Measurements from ENCODE around the gene NAT10. TPM values are rescaled to one million over a fixed set of nuclear protein-coding genes. Genes with fewer than 3 reads are reported as not detected.
A peak's percentile ranks its signal among the peaks of the same experiment; 100 is the strongest.
"Not testable (repeated sequence)": the region's sequence is repeated elsewhere in the genome, so short reads cannot be mapped to it uniquely, and the experiment has no call there.

Gene NAT10
- total RNA-seq, 4 donors from 2014 or later, result 19.9 to 27.5 (median 21.6) TPM

- Histone ChIP-seq H3K4me3 (no peak overlapping the region), H3K4me1 (peaks cover 2 to 89% (median 18%) of the 10 kb centered on the region in 3 donors), H3K9me3 (no peaks in the 10 kb centered on the region), H3K27me3 (no peaks in the 10 kb centered on the region), H3K36me3 (peaks cover 0 to 8% of the 10 kb centered on the region in 2 donors), H3K27ac (no peak overlapping the region)
- WGBS, 2 donors (ENCODE audit: low coverage in 1 of 2), result 78 to 87% methylated on average over 6 to 7 of the region's 7 CpGs
- TF ChIP-seq POLR2A (IDR thresholded peaks at IDR 0.05) (no peak), POLR2AphosphoS5 (IDR thresholded peaks at IDR 0.05) (no peak), EP300 (IDR thresholded peaks at IDR 0.05) (no peak)
- TF ChIP-seq, protein P1, sequence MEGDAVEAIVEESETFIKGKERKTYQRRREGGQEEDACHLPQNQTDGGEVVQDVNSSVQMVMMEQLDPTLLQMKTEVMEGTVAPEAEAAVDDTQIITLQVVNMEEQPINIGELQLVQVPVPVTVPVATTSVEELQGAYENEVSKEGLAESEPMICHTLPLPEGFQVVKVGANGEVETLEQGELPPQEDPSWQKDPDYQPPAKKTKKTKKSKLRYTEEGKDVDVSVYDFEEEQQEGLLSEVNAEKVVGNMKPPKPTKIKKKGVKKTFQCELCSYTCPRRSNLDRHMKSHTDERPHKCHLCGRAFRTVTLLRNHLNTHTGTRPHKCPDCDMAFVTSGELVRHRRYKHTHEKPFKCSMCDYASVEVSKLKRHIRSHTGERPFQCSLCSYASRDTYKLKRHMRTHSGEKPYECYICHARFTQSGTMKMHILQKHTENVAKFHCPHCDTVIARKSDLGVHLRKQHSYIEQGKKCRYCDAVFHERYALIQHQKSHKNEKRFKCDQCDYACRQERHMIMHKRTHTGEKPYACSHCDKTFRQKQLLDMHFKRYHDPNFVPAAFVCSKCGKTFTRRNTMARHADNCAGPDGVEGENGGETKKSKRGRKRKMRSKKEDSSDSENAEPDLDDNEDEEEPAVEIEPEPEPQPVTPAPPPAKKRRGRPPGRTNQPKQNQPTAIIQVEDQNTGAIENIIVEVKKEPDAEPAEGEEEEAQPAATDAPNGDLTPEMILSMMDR (IDR thresholded peaks at IDR 0.05), result no peak
- ATAC-seq, result no peak
These were observed 37.9 kb upstream of the NAT10 start for GRCh38 chr11:34067383-34068065.

- WGBS, 2 donors (ENCODE audit: low coverage in 1 of 2), result 9 to 40% methylated on average over 2 of the region's 2 CpGs
- no peaks in the 10 kb centered on the region for H3K9me3 ChIP-seq
- H3K4me3 ChIP-seq, result no peak overlapping the region
- no peak for ATAC-seq
- H3K36me3 ChIP-seq, result peaks cover 0 to 14% of the 10 kb centered on the region in 2 donors
- peaks cover 2 to 83% (median 15%) of the 10 kb centered on the region in 3 donors for H3K4me1 ChIP-seq
- no peak overlapping the region for H3K27ac ChIP-seq
- TF ChIP-seq EP300 (IDR thresholded peaks at IDR 0.05) (no peak), POLR2AphosphoS5 (IDR thresholded peaks at IDR 0.05) (no peak), POLR2A (IDR thresholded peaks at IDR 0.05) (no peak)
- no peaks in the 10 kb centered on the region for H3K27me3 ChIP-seq
These were observed 37.3 kb upstream of the NAT10 start for GRCh38 chr11:34068111-34068510.

DNA sequence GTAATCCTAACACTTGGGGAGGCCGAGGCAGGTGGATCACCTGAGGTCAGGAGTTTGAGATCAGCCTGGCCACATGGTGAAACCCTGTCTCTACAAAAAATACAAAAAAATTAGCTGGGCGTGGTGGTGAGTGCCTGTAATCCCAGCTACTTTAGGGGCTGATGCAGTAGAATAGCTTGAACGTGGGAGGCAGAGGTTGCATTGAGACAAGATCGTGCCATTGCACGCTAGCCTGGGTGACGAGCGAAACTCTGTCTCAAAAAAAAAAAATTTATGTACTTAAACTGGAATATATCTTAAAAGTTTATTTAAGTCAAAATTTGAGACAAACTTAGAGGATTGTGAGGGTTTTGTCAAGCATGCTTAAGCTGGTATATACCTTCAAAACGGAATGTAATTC lies 34.1 kb upstream of the NAT10 start:
- not testable (repeated sequence) for H3K9me3 ChIP-seq, H3K27me3 ChIP-seq, H3K4me3 ChIP-seq, H3K27ac ChIP-seq, ATAC-seq
- WGBS, 2 donors (ENCODE audit: low coverage in 1 of 2), result 83 to 88% methylated on average over 5 to 8 of the region's 8 CpGs
- Histone ChIP-seq H3K36me3 (peaks cover 0 to 46% of the 10 kb centered on the region in 2 donors), H3K4me1 (peaks cover 0 to 66% (median 16%) of the 10 kb centered on the region in 3 donors)

DNA sequence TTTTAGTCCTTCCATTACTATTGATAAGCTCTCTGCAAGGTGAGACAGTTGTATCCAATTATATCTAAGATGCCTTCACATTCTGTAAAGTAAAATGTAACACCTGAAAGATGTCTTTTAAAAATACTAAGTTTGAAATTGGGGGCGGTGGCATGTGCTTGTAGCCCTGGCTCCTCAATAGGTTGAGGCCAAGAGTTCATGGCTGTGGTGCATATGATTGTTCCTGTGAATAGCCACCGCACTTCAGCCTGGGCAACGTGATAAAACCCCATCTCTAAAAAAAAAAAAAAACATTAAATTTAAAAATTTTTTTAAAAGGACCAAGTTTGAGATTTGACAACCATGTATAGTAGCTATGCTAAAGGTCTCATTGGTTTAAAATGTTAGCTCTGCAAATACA lies 33.4 kb upstream of the NAT10 start:
- TF ChIP-seq POLR2A (IDR thresholded peaks at IDR 0.05) (no peak), POLR2AphosphoS5 (IDR thresholded peaks at IDR 0.05) (no peak), EP300 (IDR thresholded peaks at IDR 0.05) (no peak)
- TF ChIP-seq, protein P1 (IDR thresholded peaks at IDR 0.05), result no peak
- Histone ChIP-seq H3K4me1 (peaks cover 0 to 58% (median 16%) of the 10 kb centered on the region in 3 donors), H3K4me3 (no peak overlapping the region), H3K27me3 (no peaks in the 10 kb centered on the region), H3K36me3 (peaks cover 0 to 53% of the 10 kb centered on the region in 2 donors), H3K9me3 (no peaks in the 10 kb centered on the region), H3K27ac (no peak overlapping the region)
- no peak for ATAC-seq
- WGBS, 2 donors (ENCODE audit: low coverage in 1 of 2), result 64 to 77% methylated on average over 2 to 3 of the region's 3 CpGs

- no peak overlapping the region for H3K27ac ChIP-seq
- H3K9me3 ChIP-seq, result no peaks in the 10 kb centered on the region
- 64 to 75% methylated on average over 2 of the region's 2 CpGs for WGBS, 2 donors (ENCODE audit: low coverage in 1 of 2)
- peaks cover 0 to 50% (median 12%) of the 10 kb centered on the region in 3 donors for H3K4me1 ChIP-seq
- no peak overlapping the region for H3K4me3 ChIP-seq
- ATAC-seq, result no peak
- H3K27me3 ChIP-seq, result no peaks in the 10 kb centered on the region
- no peak for TF ChIP-seq POLR2A (IDR thresholded peaks at IDR 0.05)
- no peak for TF ChIP-seq POLR2AphosphoS5 (IDR thresholded peaks at IDR 0.05)
- TF ChIP-seq EP300 (IDR thresholded peaks at IDR 0.05), result no peak
- TF ChIP-seq, protein P1 (IDR thresholded peaks at IDR 0.05), result no peak
- peaks cover 0 to 60% of the 10 kb centered on the region in 2 donors for H3K36me3 ChIP-seq
These were observed 32.6 kb upstream of the NAT10 start for GRCh38 chr11:34072832-34073231.

DNA sequence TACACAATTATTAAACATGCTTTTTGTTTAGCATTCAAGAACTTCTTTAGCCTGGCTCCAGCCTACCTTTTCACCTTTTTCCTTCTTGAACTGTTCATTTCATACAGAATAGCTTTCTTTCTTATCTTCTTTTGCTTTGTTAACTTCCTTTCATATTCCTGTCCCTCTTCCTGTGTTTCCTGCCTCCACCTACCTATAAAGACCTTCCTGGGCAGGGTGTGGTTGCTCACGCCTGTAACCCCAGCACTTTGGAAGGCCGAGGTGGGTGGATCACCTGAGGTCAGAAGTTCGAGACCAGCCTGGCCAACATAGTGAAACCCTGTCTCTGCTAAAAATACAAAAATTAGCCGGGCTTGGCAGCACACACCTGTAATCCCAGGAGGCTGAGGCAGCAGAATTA lies 31.0 kb upstream of the NAT10 start:
- TF ChIP-seq, protein P1 (IDR thresholded peaks at IDR 0.05), result no peak
- TF ChIP-seq POLR2AphosphoS5 (IDR thresholded peaks at IDR 0.05), result no peak
- TF ChIP-seq POLR2A (IDR thresholded peaks at IDR 0.05), result no peak
- no peak for TF ChIP-seq EP300 (IDR thresholded peaks at IDR 0.05)
- 82% methylated on average over 2 of the region's 4 CpGs; no CpG with 5 or more reads in 1 of the 2 donors for WGBS, 2 donors (ENCODE audit: low coverage in 1 of 2)

More for the DNA sequence above, 31.0 kb upstream of the NAT10 start:
- peaks cover 4 to 76% of the 10 kb centered on the region in 2 donors for H3K36me3 ChIP-seq
- no peak overlapping the region for H3K4me3 ChIP-seq
- H3K4me1 ChIP-seq, result peaks cover 0 to 35% (median 3%) of the 10 kb centered on the region in 3 donors
- H3K27ac ChIP-seq, result peak overlapping the region in 1 of 4 donors; percentile 19
- no peaks in the 10 kb centered on the region for H3K9me3 ChIP-seq
- no peaks in the 10 kb centered on the region for H3K27me3 ChIP-seq
- no peak for ATAC-seq

Measured in gastroesophageal sphincter (tissue), 4 donors.